GM18951 (cell line): ENCODE data around the gene CHAF1A.

Source experiments
- POLR2A ChIP-seq: IDR thresholded peaks from 4 replicates; pipeline ENCODE4 v1.6.1; 2011; ENCODE audit warnings: mild to moderate bottlenecking; ENCODE audit not compliant: insufficient read length, insufficient read depth; ENCODE audit errors: extremely low read depth
- in situ Hi-C: fragments of 300-500 bp; cut with MboI; formaldehyde crosslinking; loops from one replicate; pipeline ENCODE4 v1.12.0; 2022; ENCODE audit warnings: low sequenced_read_pairs, mixed read lengths, inconsistent platforms; ENCODE audit not compliant: unreplicated experiment

The CHAF1A gene

DNA sequence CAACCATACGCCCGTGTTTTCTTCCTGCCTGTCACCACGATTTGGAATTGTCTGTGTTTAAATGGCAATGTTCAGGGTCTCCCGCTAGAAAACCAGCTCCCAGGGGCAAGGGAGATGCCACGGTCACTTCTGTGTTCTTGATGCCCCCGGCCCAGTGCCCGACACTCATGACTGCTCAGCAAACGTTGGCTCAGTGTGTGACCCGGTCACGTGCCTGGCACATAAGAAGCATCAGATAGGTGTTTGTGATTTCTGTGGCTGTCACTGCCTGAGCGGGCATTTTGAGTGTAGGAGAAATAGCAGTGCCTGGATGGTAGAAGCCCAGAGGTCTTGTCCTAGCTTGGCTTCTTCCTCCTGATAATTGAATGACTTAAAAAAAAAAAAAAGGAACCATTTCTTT is 85.1 kb downstream of the CHAF1A start:
- in situ Hi-C loops = no loop called here
- no peak for TF ChIP-seq POLR2A

DNA sequence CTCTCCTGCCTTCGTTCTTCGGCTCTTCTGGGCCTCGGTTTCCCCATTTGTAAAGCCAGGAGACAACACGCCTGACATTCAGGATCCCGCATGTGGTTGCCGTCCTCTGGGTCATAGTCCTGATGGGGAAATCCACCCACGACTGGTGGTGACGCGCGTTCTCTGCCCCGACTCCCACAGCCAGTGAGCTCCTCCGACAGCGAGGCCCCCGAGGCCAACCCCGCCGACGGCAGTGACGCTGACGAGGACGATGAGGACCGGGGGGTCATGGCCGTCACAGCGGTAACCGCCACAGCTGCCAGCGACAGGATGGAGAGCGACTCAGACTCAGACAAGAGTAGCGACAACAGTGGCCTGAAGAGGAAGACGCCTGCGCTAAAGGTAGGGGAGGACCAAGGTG is 86.1 kb downstream of the CHAF1A start:
- TF ChIP-seq POLR2A = no peak
- in situ Hi-C loops = no loop called here

DNA sequence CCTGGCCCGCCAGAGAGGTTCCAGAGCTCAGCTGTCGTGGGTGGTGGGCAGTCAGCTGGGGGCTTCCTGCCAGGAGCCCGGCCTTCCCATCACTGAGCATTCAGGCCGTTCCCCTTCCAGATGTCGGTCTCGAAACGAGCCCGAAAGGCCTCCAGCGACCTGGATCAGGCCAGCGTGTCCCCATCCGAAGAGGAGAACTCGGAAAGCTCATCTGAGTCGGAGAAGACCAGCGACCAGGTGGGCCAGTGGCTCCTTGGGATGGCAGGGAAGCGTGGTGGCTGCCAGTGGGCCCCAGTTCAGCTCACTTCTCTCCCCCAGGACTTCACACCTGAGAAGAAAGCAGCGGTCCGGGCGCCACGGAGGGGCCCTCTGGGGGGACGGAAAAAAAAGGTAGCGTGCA is 89.0 kb downstream of the CHAF1A start:
- in situ Hi-C loops = no loop called here
- TF ChIP-seq POLR2A = no peak

DNA sequence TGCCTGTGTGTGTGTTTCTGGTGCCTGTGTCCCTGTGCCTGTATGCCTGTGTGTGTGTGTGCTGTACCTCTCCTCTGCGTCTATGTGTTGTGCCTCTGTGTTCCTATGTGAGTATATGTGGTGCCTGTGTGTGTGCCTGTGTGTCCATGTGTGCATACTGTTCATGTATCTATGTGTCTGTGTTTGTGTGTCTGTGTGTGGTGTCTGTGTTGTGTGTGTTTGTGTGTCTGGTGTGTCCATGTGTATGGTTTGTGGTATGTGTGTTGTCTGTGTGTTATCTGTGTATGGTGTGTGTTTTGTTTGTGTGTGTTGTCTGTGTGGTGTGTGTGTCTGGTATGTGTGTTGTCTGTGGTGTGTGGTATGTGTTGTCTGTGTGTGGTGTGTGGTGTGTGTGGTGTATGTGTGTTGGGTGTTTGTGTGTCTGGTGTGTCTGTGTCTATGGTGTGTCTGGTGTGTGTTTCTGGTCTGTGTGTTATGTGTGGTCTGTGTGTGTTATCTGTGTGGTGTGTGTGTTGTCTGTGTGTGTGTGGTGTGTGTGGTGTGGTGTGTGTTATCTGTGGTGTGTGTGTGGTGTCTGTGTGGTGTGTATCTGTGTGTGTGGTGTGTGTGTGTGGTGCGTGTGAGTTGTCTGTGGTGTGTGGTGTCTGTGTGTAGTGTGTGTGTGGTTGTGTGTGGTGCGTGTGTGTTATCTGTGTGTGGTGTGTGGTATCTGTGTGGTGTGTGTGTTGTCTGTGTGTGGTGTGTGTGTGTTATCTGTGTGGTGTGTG is 90.1 kb downstream of the CHAF1A start:
- TF ChIP-seq POLR2A = no peak
- in situ Hi-C loops = no loop called here
